H1 (cell line): ENCODE results near the gene RAPGEF6. TPM values are rescaled to one million over a fixed set of nuclear protein-coding genes. Genes with fewer than 3 reads are reported as not detected.

Experiments
- CTCF ChIA-PET: fragments of 300-600 bp; sonication (Branson Sonifier 250); formaldehyde crosslinking; loops from one replicate; lab custom pipeline; 2021; ENCODE audit not compliant: partially characterized antibody; lab: Charles Lee
- POLR2A ChIA-PET: fragments of 300-600 bp; sonication (Branson Sonifier 250); formaldehyde crosslinking; loops from one replicate; lab custom pipeline; 2021; ENCODE audit warnings: inconsistent platforms; ENCODE audit not compliant: partially characterized antibody; lab: Charles Lee
- DNase-seq, 2 experiments: peaks; one replicate each; pipeline versions ENCODE4 v3.0.0 to v3.0.0-alpha.2; 2010 to 2022; ENCODE audit warnings: low spot score in 2 of 2, low read depth in 1 of 2, mixed read lengths in 1 of 2
- FAIRE-seq: peaks from 2 replicates; lab custom pipeline; 2011; peaks lifted over from hg19 to GRCh38; lab: Jason Lieb, UNC
- H2AFZ ChIP-seq: 2 replicates; pipeline ENCODE4 v1.8.1; 2012; ENCODE audit warnings: low read length, inconsistent platforms
- H2AK5ac ChIP-seq: 2 replicates; pipeline ENCODE4 v1.6.1; 2013; ENCODE audit warnings: low read depth, low read length
- H2BK120ac ChIP-seq: replicated peaks from 2 replicates; pipeline ENCODE3; 2013; ENCODE audit warnings: low read depth, low read length, inconsistent platforms
- H2BK12ac ChIP-seq: 2 replicates; pipeline ENCODE4 v1.6.1; 2013; ENCODE audit warnings: low read depth, low read length
- H2BK15ac ChIP-seq: 2 replicates; pipeline ENCODE4 v1.6.1; 2013; ENCODE audit warnings: low read length
- H2BK20ac ChIP-seq: 2 replicates; pipeline ENCODE4 v1.6.1; 2013; ENCODE audit warnings: low read length
- H2BK5ac ChIP-seq: 2 replicates; pipeline ENCODE4 v1.6.1; 2013; ENCODE audit warnings: low read depth, low read length
- H3K14ac ChIP-seq: 2 replicates; pipeline ENCODE4 v1.6.1; 2013; ENCODE audit warnings: inconsistent platforms; ENCODE audit not compliant: insufficient read length
- H3K18ac ChIP-seq: 2 replicates; pipeline ENCODE4 v1.6.1; 2013; ENCODE audit warnings: low read length; ENCODE audit errors: extremely low read depth
- H3K23ac ChIP-seq: 2 replicates; pipeline ENCODE4 v1.6.1; 2013; ENCODE audit warnings: inconsistent platforms; ENCODE audit not compliant: insufficient read length
- H3K23me2 ChIP-seq: 2 replicates; pipeline ENCODE4 v1.6.1; 2013; ENCODE audit warnings: low read depth, low read length
- H3K27ac ChIP-seq: 2 replicates; pipeline ENCODE4 v1.6.1; 2011; ENCODE audit warnings: low read depth, low read length, inconsistent platforms
- H3K27me3 ChIP-seq, 4 experiments: replicated peaks in 1 of 4; 1 replicate in 1 of 4; 2 replicates in 3 of 4; pipeline versions ENCODE4 v1.6.1 to v1.8.1; 2011 to 2013; ENCODE audit warnings: low read length in 3 of 4, mild to moderate bottlenecking in 3 of 4, inconsistent platforms in 2 of 4, mixed read lengths in 2 of 4, moderate library complexity in 1 of 4; ENCODE audit not compliant: control insufficient read depth in 3 of 4, insufficient read depth in 3 of 4; ENCODE audit errors: extremely low read depth in 1 of 4
- H3K36me3 ChIP-seq, 4 experiments: 2 replicates each; pipeline versions ENCODE4 v1.6.1 to v1.8.1; 2011 to 2013; ENCODE audit warnings: mild to moderate bottlenecking in 4 of 4, low read length in 3 of 4, moderate library complexity in 2 of 4, control low read depth in 1 of 4, inconsistent platforms in 1 of 4; ENCODE audit not compliant: insufficient read depth in 4 of 4, control insufficient read depth in 2 of 4
- H3K4ac ChIP-seq: replicated peaks from 2 replicates; pipeline ENCODE3; 2013; ENCODE audit warnings: low read length, low read depth, mixed read lengths, inconsistent platforms; ENCODE audit not compliant: insufficient read length
- H3K4me1 ChIP-seq, 4 experiments: replicated peaks in 1 of 4; 1 replicate in 1 of 4; 2 replicates in 3 of 4; pipeline versions ENCODE4 v1.6.1 to v1.8.1; 2011 to 2013; ENCODE audit warnings: low read length in 3 of 4, inconsistent platforms in 2 of 4, mixed read lengths in 1 of 4; ENCODE audit not compliant: insufficient read depth in 4 of 4, control insufficient read depth in 3 of 4
- H3K4me2 ChIP-seq, 2 experiments: 2 replicates each; pipeline versions ENCODE4 v1.6.1 to v1.8.1; 2011 to 2013; ENCODE audit warnings: low read depth in 2 of 2, low read length in 2 of 2, control low read depth in 1 of 2, inconsistent platforms in 1 of 2, mild to moderate bottlenecking in 1 of 2; ENCODE audit not compliant: insufficient read depth in 1 of 2
- H3K4me3 ChIP-seq, 4 experiments: fragments of 200-600, 300-600 bp in 1 of 4; sonication (generic), shearing (Covaris generic), sonication (Bioruptor Twin) in 1 of 4; 2 replicates each; pipeline versions ENCODE4 v1.5.1 to v1.8.1; 2011 to 2016; ENCODE audit warnings: low read length in 4 of 4, low read depth in 3 of 4, control low read depth in 2 of 4, inconsistent platforms in 2 of 4, mild to moderate bottlenecking in 2 of 4, mixed read lengths in 1 of 4, moderate library complexity in 1 of 4; ENCODE audit not compliant: insufficient read depth in 2 of 4; ENCODE audit errors: extremely low read depth in 1 of 4
- H3K56ac ChIP-seq: replicated peaks from 2 replicates; pipeline ENCODE3; 2013; ENCODE audit warnings: low read depth, mild to moderate bottlenecking, mixed read lengths, low read length, inconsistent platforms; ENCODE audit not compliant: insufficient read length
- H3K79me1 ChIP-seq: 2 replicates; pipeline ENCODE4 v1.6.1; 2013; ENCODE audit warnings: low read depth, low read length, control low read depth
- H3K79me2 ChIP-seq, 2 experiments: 2 replicates each; pipeline versions ENCODE4 v1.6.1 to v1.8.1; 2012 to 2013; ENCODE audit warnings: low read length in 2 of 2, mild to moderate bottlenecking in 2 of 2, inconsistent platforms in 1 of 2; ENCODE audit not compliant: insufficient read depth in 2 of 2, control insufficient read depth in 1 of 2
- H3K9ac ChIP-seq, 4 experiments: replicated peaks in 1 of 4; 1 replicate in 1 of 4; 2 replicates in 3 of 4; pipeline versions ENCODE4 v1.6.1 to v1.8.1; 2011 to 2013; ENCODE audit warnings: low read depth in 3 of 4, low read length in 3 of 4, control low read depth in 2 of 4, mild to moderate bottlenecking in 2 of 4, moderate library complexity in 2 of 4, inconsistent platforms in 1 of 4; ENCODE audit errors: extremely low read depth in 1 of 4
- H3K9me3 ChIP-seq, 2 experiments: 2 replicates each; pipeline versions ENCODE4 v1.6.1 to v1.8.1; 2012 to 2013; ENCODE audit warnings: mild to moderate bottlenecking in 2 of 2, moderate library complexity in 2 of 2, control low read depth in 1 of 2, inconsistent platforms in 1 of 2, low read depth in 1 of 2, low read length in 1 of 2, mixed read lengths in 1 of 2; ENCODE audit not compliant: insufficient read depth in 2 of 2
- H4K20me1 ChIP-seq, 2 experiments: replicated peaks in 1 of 2; 2 replicates each; pipeline versions ENCODE3 to v1.8.1; 2011 to 2013; ENCODE audit warnings: inconsistent platforms in 2 of 2, low read length in 2 of 2, mild to moderate bottlenecking in 1 of 2; ENCODE audit not compliant: insufficient read depth in 2 of 2, control insufficient read depth in 1 of 2
- H4K5ac ChIP-seq: 2 replicates; pipeline ENCODE4 v1.6.1; 2013; ENCODE audit warnings: low read length, low read depth, mixed read lengths, inconsistent platforms; ENCODE audit not compliant: insufficient read length
- H4K8ac ChIP-seq: 2 replicates; pipeline ENCODE4 v1.8.0; 2013; ENCODE audit warnings: mild to moderate bottlenecking, moderate library complexity, low read length, inconsistent platforms; ENCODE audit not compliant: insufficient read depth; ENCODE audit errors: extremely low read depth
- H4K91ac ChIP-seq: replicated peaks from 2 replicates; pipeline ENCODE3; 2013; ENCODE audit warnings: low read length, mixed read lengths, inconsistent platforms; ENCODE audit not compliant: insufficient read length
- CHD1 ChIP-seq: IDR thresholded peaks from 2 replicates; pipeline ENCODE4 v1.6.1; 2012; ENCODE audit warnings: low read depth, low read length, improper control_type of control experiment
- TCF12 ChIP-seq: IDR thresholded peaks from 2 replicates; pipeline ENCODE4 v1.6.1; 2011; ENCODE audit warnings: low read depth, mild to moderate bottlenecking, low read length
- WGBS, 2 experiments: shearing (Covaris generic) in 1 of 2; methylation state at CpG; one replicate each; pipeline versions ENCODE4 v1.1.6 to v1.1.7; 2013 to 2015; ENCODE audit warnings: low lambda C conversion rate in 2 of 2, mixed read lengths in 2 of 2, inconsistent platforms in 1 of 2, low coverage in 1 of 2, missing lambda C conversion rate in 1 of 2; ENCODE audit not compliant: insufficient replicate concordance in 2 of 2, insufficient coverage in 1 of 2, insufficient read length in 1 of 2; ENCODE audit errors: extremely low coverage in 1 of 2, missing lambda C conversion rate in 1 of 2; 5-methylcytosine and 5-hydroxymethylcytosine counted together
- polyA plus RNA-seq, 7 experiments: library from polyadenylated mRNA; depleted of rRNA in 3 of 7; stranded (reverse) in 5 of 7; unstranded in 2 of 7; fragments of >200 nt in 5 of 7; fragments of 200-250 nt in 2 of 7; gene quantifications; 1 replicate in 5 of 7; 2 replicates in 1 of 7; 4 replicates in 1 of 7; pipeline versions ENCODE4 v1.2.1 to v1.2.3, GENCODE V29; 2011 to 2013; ENCODE audit warnings: missing spikeins in 2 of 7, mixed read lengths in 2 of 7
- total RNA-seq: library from RNA; stranded (reverse); fragmentation: NEBNext Ultra II Directional; extraction: Animal tissue kit (Norgen Biotek cat#: 25700); gene quantifications from 2 replicates; pipeline ENCODE4 v1.2.1, GENCODE V29; 2021

The RAPGEF6 gene
- total and polyA plus RNA-seq, 2 of the 8 experiments (the other 6 are each of a cell fraction or from before 2014, with no cell fraction given) = 4.8 to 20.0 TPM

DNA sequence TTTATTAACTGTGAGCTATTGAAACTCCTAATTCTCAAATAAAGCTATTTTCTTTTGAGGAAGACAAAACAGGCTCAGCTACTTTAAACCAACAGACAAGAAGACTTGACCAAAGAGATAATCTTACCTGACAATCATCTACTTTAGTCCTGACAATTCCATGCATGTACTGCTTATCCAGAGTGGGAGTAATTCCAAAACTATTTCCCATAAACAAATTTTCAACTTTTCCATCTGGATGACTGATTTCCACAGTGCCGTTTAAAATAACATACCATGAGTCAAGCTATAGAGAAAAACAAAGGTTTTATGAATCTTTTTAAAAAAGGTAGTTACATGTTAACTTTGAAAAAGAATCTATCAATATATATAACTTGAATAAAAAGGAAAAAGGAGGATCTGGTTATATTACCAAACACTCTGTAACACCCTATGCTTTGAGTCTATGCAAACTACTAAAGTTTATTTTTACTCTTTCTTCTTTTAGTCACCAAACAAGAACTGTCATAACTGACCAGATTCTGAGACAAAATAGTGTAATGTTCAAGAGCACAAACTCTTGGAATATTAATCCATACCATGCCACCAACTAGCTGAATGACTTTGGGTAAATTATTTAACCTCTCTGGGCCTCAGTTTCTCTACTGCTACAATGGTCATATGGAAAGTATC, 129.7 kb downstream of the RAPGEF6 start:
- H4K91ac ChIP-seq = no peak overlapping the region
- H3K27me3 ChIP-seq = no peaks in the 10 kb centered on the region
- H3K36me3 ChIP-seq = peaks cover 0 to 24% (median 4%) of the 10 kb centered on the region in 4 experiments; a peak in 2 of 8 replicates
- H2BK15ac ChIP-seq = no peak overlapping the region
- H3K18ac ChIP-seq = no peak overlapping the region
- no peaks in the 10 kb centered on the region for H3K79me2 ChIP-seq
- WGBS, 2 experiments = 92% methylated on average over 1 of the region's 1 CpG; no CpG with 5 or more reads in 1 of the 2 experiments
- no peaks in the 10 kb centered on the region for H3K4me1 ChIP-seq
- H3K79me1 ChIP-seq = no peaks in the 10 kb centered on the region
- CTCF ChIA-PET = interaction anchor here (0.6 kb wide), 1 partner anchor 58 kb away, joined by 3 read pairs; no protein-coding TSS in a partner anchor
- H2AFZ ChIP-seq = no peak overlapping the region
- H3K23me2 ChIP-seq = no peaks in the 10 kb centered on the region
- DNase-seq (no peak), FAIRE-seq (no peak)
- H3K56ac ChIP-seq = no peak overlapping the region
- H4K20me1 ChIP-seq = no peaks in the 10 kb centered on the region
- POLR2A ChIA-PET = no interaction called here
- no peak overlapping the region for H3K9ac ChIP-seq
- H2BK120ac ChIP-seq = no peak overlapping the region
- no peaks in the 10 kb centered on the region for H3K9me3 ChIP-seq
- no peak overlapping the region for H4K5ac ChIP-seq
- H2BK12ac ChIP-seq = no peak overlapping the region
- no peak overlapping the region for H2BK20ac ChIP-seq
- no peak overlapping the region for H3K4ac ChIP-seq
- H3K23ac ChIP-seq = no peak overlapping the region
- no peak overlapping the region for H2BK5ac ChIP-seq
- no peak overlapping the region for H3K27ac ChIP-seq
- no peak overlapping the region for H3K4me3 ChIP-seq
- no peak overlapping the region for H3K14ac ChIP-seq
- no peak overlapping the region for H4K8ac ChIP-seq
- TF ChIP-seq CHD1 (no peak), TCF12 (no peak)
- TF ChIP-seq, all 59 proteins: peak for 0
- Histone ChIP-seq H2AK5ac (no peak overlapping the region), H3K4me2 (no peak overlapping the region)
